LoVo (cell line): ENCODE results near the gene CCDC81.
"Not testable (repeated sequence)": the region's sequence is repeated elsewhere in the genome, so short reads cannot be mapped to it uniquely, and the experiment has no call there.

Experiments
- DNase-seq: peaks from one replicate; pipeline ENCODE4 v3.0.0-alpha.2; 2016; ENCODE audit warnings: low spot score

The CCDC81 gene

GRCh38 chr11:86374586-86374985 is at the start of gene CCDC81:
CCDC81 (plus strand) TSS chr11:86374887; CDS start chr11:86375164, 277 bp downstream.
- no peak for DNase-seq

GRCh38 chr11:86335131-86335767 is 39.4 kb upstream of the CCDC81 start:
- DNase-seq: no peak

- DNase-seq: no peak
Observed at GRCh38 chr11:86337227-86337626, 37.5 kb upstream of the CCDC81 start.

- no peak for DNase-seq
Observed at GRCh38 chr11:86341382-86341781, 33.3 kb upstream of the CCDC81 start.

GRCh38 chr11:86346513-86346912 is 28.2 kb upstream of the CCDC81 start:
- DNase-seq: no peak

GRCh38 chr11:86355256-86355655 is 19.4 kb upstream of the CCDC81 start:
- no peak for DNase-seq

- not testable (repeated sequence) for DNase-seq
Observed at GRCh38 chr11:86357412-86357811, 17.3 kb upstream of the CCDC81 start.

- DNase-seq: no peak
Observed at GRCh38 chr11:86358720-86359119, 16.0 kb upstream of the CCDC81 start.

- peak; percentile 3 for DNase-seq
Observed at GRCh38 chr11:86360775-86361395, 13.8 kb upstream of the CCDC81 start.

- DNase-seq: no peak
Observed at GRCh38 chr11:86363424-86363823, 11.3 kb upstream of the CCDC81 start.

GRCh38 chr11:86365546-86365945 is 9.1 kb upstream of the CCDC81 start:
- no peak for DNase-seq

GRCh38 chr11:86369668-86370067 is 5.0 kb upstream of the CCDC81 start:
- DNase-seq: no peak

- DNase-seq: no peak
Observed at GRCh38 chr11:86370171-86370570, 4.5 kb upstream of the CCDC81 start.

GRCh38 chr11:86370922-86371594 is 3.6 kb upstream of the CCDC81 start:
- peak; percentile 9 for DNase-seq

- no peak for DNase-seq
Observed at GRCh38 chr11:86372041-86372440, 2.6 kb upstream of the CCDC81 start.

GRCh38 chr11:86372586-86372985 is 2.1 kb upstream of the CCDC81 start:
- DNase-seq: no peak

- DNase-seq: no peak
Observed at GRCh38 chr11:86374069-86374468, 618 bp upstream of the CCDC81 start.

GRCh38 chr11:86377972-86378371 is 3.3 kb downstream of the CCDC81 start:
- no peak for DNase-seq

- DNase-seq: no peak
Observed at GRCh38 chr11:86380295-86381059, 5.8 kb downstream of the CCDC81 start.

- DNase-seq: no peak
Observed at GRCh38 chr11:86383041-86383955, 8.6 kb downstream of the CCDC81 start.

- no peak for DNase-seq
Observed at GRCh38 chr11:86386283-86386682, 11.6 kb downstream of the CCDC81 start.

GRCh38 chr11:86386746-86387145 is 12.1 kb downstream of the CCDC81 start:
- DNase-seq: no peak
